ENCODE data around the gene TRIM38. TPM values are rescaled to one million over a fixed set of nuclear protein-coding genes. Genes with fewer than 3 reads are reported as not detected.

Gene TRIM38
- total RNA-seq, 1 experiment from 2014 or later, result 5.4 TPM

DNA sequence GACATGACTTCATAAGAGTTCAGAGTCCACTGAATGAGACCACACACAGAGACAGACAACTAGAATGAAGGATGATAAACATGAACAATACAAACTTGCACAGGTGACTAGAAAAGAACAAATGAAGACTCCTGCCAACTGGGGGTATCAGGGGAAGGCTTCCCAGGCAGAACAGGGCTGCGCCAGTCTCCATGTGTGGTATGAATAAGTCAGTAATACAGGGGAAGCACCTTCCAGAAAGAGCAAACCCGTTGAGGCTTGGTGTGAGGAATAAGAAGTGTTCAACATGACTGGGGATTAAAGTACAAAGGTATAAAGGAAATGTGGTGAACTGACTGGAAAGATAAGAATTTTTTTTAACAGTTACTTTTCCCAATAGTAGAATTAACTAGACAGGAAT, 28.4 kb upstream of the TRIM38 start:
- intact Hi-C loops (cut with micrococcal nuclease), result no loop called here
- CTCF ChIA-PET, result no interaction called here

DNA sequence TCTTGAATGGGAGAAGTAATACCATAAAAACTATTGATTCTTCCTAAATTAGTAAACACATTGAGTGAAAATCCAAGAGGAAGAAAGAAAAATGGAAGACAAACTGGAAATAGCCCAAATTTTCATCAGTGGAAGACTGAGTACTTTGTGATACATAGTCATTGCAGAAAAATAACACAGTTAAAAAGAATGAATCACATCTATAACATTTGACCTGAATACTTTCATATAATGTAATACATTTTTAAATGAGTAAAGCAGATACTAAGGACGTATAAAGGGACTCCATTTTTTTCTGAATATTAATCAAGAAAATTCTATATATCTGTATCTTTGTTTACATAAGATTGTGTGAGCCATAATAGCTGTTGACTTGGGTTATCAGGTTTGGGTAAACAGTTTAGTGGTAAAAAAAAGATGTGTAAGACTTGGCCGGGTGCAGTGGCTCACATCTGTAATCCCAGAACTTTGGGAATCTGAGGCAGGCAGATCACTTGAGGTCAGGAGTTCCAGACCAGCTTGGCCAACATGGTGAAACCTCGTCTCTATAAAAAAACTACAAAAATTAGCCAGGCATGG, 27.8 kb upstream of the TRIM38 start:
- H3K4me3 Mint-ChIP-seq (ENCODE audit: unreplicated experiment), result no peak overlapping the region
- H3K36me3 Mint-ChIP-seq (ENCODE audit: insufficient read depth, unreplicated experiment), result no peaks in the 10 kb centered on the region
- H3K4me1 Mint-ChIP-seq (ENCODE audit: insufficient read depth, unreplicated experiment), result no peaks in the 10 kb centered on the region
- no TSS peak for BruUV-seq (replicated peaks)
- TF ChIP-seq, protein P1, sequence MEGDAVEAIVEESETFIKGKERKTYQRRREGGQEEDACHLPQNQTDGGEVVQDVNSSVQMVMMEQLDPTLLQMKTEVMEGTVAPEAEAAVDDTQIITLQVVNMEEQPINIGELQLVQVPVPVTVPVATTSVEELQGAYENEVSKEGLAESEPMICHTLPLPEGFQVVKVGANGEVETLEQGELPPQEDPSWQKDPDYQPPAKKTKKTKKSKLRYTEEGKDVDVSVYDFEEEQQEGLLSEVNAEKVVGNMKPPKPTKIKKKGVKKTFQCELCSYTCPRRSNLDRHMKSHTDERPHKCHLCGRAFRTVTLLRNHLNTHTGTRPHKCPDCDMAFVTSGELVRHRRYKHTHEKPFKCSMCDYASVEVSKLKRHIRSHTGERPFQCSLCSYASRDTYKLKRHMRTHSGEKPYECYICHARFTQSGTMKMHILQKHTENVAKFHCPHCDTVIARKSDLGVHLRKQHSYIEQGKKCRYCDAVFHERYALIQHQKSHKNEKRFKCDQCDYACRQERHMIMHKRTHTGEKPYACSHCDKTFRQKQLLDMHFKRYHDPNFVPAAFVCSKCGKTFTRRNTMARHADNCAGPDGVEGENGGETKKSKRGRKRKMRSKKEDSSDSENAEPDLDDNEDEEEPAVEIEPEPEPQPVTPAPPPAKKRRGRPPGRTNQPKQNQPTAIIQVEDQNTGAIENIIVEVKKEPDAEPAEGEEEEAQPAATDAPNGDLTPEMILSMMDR (IDR thresholded peaks at IDR 0.05; ENCODE audit: unreplicated experiment), result no peak
- no peak overlapping the region for H3K27ac Mint-ChIP-seq (ENCODE audit: low read depth, unreplicated experiment)
- no peaks in the 10 kb centered on the region for H3K9me3 Mint-ChIP-seq (ENCODE audit: unreplicated experiment)
- ChIA-PET POLR2A (no interaction called here), CTCF (no interaction called here)
- intact Hi-C loops (cut with micrococcal nuclease), result no loop called here
- H3K27me3 Mint-ChIP-seq (ENCODE audit: insufficient read depth, unreplicated experiment), result no peaks in the 10 kb centered on the region
- no peak for DNase-seq (ENCODE audit: unreplicated experiment)

More for the DNA sequence above, 28.4 kb upstream of the TRIM38 start:
- BruUV-seq (replicated peaks), result no TSS peak
- DNase-seq (ENCODE audit: unreplicated experiment), result no peak
- Mint-ChIP-seq H3K36me3 (ENCODE audit: insufficient read depth, unreplicated experiment) (no peaks in the 10 kb centered on the region), H3K27ac (ENCODE audit: low read depth, unreplicated experiment) (no peak overlapping the region), H3K9me3 (ENCODE audit: unreplicated experiment) (no peaks in the 10 kb centered on the region), H3K27me3 (ENCODE audit: insufficient read depth, unreplicated experiment) (no peaks in the 10 kb centered on the region), H3K4me3 (ENCODE audit: unreplicated experiment) (no peak overlapping the region), H3K4me1 (ENCODE audit: insufficient read depth, unreplicated experiment) (no peaks in the 10 kb centered on the region)
- POLR2A ChIA-PET, result no interaction called here
- TF ChIP-seq, protein P1 (IDR thresholded peaks at IDR 0.05; ENCODE audit: unreplicated experiment), result no peak

DNA sequence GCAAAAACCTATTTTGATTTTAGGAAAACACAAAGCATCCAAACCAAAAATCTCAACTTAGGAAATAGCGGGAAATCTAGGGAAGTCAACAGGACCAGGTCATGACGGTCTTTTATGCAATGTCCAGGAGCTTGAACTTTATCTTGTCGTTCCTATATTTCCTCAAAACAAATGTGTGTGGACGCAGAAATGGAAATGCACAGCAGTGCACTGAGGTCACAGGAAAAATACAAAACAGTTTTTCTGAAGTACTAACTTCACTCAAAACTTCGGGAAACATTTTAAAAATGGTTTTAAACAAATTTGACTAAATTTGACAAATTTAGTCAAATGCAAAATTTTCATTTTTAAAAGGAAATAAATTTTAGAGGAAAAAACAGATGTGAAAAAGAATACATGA, 26.6 kb upstream of the TRIM38 start:
- no peak overlapping the region for H3K27ac Mint-ChIP-seq (ENCODE audit: low read depth, unreplicated experiment)
- intact Hi-C loops (cut with micrococcal nuclease), result no loop called here
- no peaks in the 10 kb centered on the region for H3K4me1 Mint-ChIP-seq (ENCODE audit: insufficient read depth, unreplicated experiment)
- H3K27me3 Mint-ChIP-seq (ENCODE audit: insufficient read depth, unreplicated experiment), result no peaks in the 10 kb centered on the region
- ChIA-PET CTCF (no interaction called here), POLR2A (no interaction called here)
- TF ChIP-seq, protein P1 (IDR thresholded peaks at IDR 0.05; ENCODE audit: unreplicated experiment), result no peak
- no TSS peak for BruUV-seq (replicated peaks)
- H3K4me3 Mint-ChIP-seq (ENCODE audit: unreplicated experiment), result no peak overlapping the region
- no peaks in the 10 kb centered on the region for H3K9me3 Mint-ChIP-seq (ENCODE audit: unreplicated experiment)
- no peak for DNase-seq (ENCODE audit: unreplicated experiment)
- H3K36me3 Mint-ChIP-seq (ENCODE audit: insufficient read depth, unreplicated experiment), result no peaks in the 10 kb centered on the region

DNA sequence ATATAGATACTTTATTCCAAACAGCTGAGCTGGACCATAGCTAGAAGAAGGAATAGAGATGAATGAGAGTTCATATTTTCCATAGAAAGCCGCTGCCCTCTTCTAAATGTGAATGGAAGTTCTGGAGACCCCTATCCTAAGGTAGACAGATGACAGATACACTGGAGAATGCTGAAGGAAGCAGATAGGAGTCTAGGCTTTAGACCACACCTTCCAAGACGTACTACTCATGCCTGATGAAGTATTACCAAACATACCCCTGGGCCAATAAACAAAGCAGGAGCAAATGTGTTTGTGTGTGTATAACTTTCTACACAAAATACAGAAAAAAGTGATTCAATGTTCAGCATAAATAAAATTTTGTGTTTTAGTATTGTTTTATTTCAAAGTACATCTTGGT, 23.0 kb upstream of the TRIM38 start:
- H3K9me3 Mint-ChIP-seq (ENCODE audit: unreplicated experiment), result no peaks in the 10 kb centered on the region
- intact Hi-C loops (cut with micrococcal nuclease), result no loop called here
- no peaks in the 10 kb centered on the region for H3K27me3 Mint-ChIP-seq (ENCODE audit: insufficient read depth, unreplicated experiment)
- ChIA-PET CTCF (interaction anchor here (0.6 to 1.2 kb wide), 3 partner anchors 16 to 1162 kb away, joined by 3 read pairs; no protein-coding TSS in a partner anchor), POLR2A (no interaction called here)
- H3K4me1 Mint-ChIP-seq (ENCODE audit: insufficient read depth, unreplicated experiment), result no peaks in the 10 kb centered on the region
- TF ChIP-seq, protein P1 (IDR thresholded peaks at IDR 0.05; ENCODE audit: unreplicated experiment), result no peak
- H3K27ac Mint-ChIP-seq (ENCODE audit: low read depth, unreplicated experiment), result no peak overlapping the region
- no peak for DNase-seq (ENCODE audit: unreplicated experiment)
- no peaks in the 10 kb centered on the region for H3K36me3 Mint-ChIP-seq (ENCODE audit: insufficient read depth, unreplicated experiment)
- no TSS peak for BruUV-seq (replicated peaks)
- no peak overlapping the region for H3K4me3 Mint-ChIP-seq (ENCODE audit: unreplicated experiment)
